Fibroblast of upper back skin (primary cell): ENCODE measurements around the gene SLC26A6.

Source experiments
- DNase-seq: peaks from one replicate; pipeline ENCODE4 v3.0.0-alpha.2; 2013

SLC26A6 gene

GRCh38 chr3:48597408-48597800, 37.9 kb downstream of the SLC26A6 start:
- DNase-seq = no peak

- DNase-seq = no peak
These were observed 38.4 kb downstream of the SLC26A6 start for GRCh38 chr3:48596676-48597407.

GRCh38 chr3:48596157-48596556, 39.1 kb downstream of the SLC26A6 start:
- no peak for DNase-seq

DNA sequence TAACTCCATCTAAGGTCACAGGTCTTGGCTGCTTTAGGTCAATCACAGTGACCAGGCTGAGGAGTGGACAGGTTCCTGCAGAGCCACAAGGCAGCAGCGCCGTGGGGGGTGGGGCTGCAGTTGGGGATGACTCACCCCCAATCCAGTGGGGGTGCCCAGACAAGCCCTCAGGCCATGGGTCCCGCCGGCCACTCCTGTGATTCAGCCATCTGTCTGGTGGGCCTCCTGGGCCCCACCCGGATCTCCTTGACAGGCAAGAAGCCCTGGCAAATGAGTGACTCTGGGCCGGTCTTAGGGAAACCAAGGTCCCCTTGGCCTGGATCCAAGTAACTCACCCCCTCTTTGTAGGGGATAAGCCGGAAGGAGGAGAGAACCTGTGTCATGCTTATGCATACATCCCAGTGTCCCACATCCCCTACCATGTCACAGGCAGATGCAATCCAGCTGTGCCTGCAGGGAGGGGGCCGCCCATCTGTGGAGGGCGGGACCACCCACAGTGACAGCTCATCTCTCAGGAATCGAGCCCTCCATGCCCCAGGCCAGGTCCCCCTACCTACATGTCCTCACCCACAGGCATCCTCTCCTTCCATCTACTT, 39.6 kb downstream of the SLC26A6 start:
- peak; percentile 91 for DNase-seq

- no peak for DNase-seq
These were observed 40.2 kb downstream of the SLC26A6 start, which contains the start of gene COL7A1 for GRCh38 chr3:48595075-48595525. Gene COL7A1, minus strand, starts transcription at chr3:48595329. Its CDS starts 170 bp downstream, at chr3:48595159.

DNA sequence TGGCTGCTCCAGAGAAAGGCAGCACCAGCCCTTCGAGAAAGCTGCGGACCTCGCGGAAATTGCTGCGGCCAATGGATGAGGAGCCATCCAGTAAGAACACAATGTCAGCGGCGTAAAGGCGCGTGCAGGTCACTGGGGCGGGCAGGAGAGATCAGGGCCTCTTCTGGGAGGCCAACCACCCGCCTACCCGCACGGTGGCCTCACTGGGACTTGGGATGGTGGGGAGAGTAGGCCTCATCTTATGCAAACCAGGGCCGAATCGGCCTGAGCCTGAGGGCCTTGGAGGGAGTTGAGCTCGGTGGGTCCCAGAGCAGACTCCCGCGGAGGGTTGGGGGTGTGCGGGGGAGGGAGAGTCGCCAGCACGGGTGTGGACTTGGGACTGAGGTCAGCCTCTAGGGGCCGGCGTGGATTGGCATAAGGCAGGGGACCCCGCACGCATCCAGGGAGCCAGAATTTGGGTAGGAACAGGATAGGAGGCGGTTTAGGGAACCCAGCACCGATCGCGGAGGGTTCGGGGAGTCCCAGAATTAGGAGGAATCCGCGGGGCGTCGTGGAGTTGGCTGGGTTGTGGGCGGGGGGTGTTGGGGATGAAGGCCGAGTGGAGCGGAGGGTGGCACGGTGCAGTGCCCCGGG, 40.7 kb downstream of the SLC26A6 start:
- DNase-seq = no peak

- no peak for DNase-seq
These were observed 41.9 kb downstream of the SLC26A6 start for GRCh38 chr3:48593337-48593736.

DNA sequence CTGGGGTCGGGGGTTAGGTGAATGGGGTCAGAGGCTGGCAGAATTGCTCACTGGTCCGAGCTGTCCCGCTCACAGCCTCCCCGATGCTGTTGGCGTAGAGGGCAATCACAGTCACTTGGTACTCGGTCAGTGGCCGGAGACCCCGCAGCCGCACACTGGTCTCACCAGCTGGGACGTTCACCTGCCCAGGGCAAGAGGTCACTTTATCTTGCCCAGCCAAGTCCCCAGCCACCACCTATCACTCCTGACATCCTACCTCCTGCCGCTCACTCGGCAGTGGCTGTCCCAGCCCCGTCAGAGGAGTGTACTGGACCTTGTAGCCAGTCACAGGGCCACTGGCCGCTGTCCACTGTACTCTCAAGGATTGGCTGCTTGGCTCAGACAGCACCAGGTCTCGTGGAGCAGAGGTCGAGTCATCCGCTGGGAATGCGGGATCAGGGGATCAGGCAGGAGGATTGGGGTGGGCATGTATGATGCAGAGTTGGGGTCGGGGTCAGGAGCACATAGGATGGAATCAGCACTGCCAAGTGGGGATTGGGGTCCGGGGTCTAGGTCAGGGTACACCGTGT, 42.7 kb downstream of the SLC26A6 start:
- no peak for DNase-seq

DNA sequence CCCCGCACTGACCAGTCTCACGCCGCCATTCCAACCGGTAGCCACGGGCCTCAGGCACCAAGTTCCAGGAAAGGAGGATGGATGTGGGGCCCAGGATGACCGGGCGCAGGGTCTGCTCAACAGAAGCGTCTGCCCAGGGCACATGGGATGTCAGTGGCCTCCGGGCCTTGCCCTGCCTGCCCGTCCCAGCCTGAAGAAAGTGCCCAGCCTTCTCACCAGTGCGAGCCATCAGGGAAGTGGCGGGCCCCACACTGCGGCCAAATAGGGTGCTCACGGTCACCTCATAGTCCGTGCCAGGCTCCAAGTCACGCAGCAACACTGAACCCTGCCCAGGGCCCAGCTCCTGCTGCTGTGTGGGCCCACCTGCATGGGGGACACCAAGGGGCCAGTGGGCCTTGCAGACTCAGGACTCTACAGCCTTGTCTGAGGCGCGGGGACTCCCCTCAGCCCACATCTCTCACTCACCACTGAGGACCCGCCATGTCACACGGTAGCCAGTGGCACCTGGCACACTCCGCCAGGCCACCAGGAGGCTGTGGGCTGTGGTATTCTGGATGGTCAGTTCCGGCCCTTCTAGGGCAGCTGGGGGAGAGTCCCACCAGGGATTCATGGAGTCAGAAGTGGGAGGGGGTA, 43.3 kb downstream of the SLC26A6 start:
- no peak for DNase-seq

DNA sequence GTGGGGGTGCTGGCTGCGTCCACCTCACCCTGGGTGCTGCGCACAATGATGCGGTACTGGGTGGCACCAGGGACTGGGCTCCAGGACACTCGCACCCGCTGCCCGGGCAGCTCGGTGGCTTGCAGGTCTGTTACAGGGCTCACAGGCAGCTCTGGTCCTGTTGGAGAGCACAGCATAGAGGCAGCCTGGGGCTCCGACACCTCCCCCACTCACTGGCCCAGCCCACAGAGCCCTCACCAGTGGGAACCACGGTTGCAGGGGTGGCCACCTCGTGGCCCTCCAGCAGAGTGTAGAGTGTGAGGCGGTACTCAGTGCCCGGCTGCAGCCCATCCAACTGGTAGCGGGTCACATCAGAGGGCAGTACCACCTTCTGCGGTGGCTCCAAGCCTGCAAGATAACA, 43.8 kb downstream of the SLC26A6 start:
- no peak for DNase-seq

GRCh38 chr3:48588230-48588629, 47.0 kb downstream of the SLC26A6 start:
- no peak for DNase-seq

GRCh38 chr3:48587686-48588085, 47.6 kb downstream of the SLC26A6 start:
- no peak for DNase-seq

GRCh38 chr3:48585411-48585810, 49.9 kb downstream of the SLC26A6 start:
- DNase-seq = no peak

DNA sequence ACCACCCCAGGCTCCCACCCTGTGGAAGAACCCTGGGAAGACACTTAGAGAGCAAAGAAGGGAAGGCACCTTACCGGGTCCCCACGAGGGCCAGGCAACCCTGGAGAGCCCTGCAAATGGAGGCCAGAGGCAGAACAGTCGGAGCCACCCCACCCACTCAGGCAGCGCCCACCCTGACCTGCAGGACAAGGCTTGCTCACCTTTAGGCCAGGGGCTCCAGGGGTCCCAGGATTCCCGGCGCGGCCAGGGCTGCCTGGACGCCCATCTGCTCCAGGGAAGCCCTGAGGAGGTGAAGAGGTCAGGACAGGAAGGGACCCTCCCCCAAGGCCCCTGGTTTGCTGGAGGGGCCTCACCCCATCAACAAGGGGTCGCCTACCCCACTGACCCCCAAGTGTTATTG, 50.4 kb downstream of the SLC26A6 start:
- DNase-seq = no peak

DNA sequence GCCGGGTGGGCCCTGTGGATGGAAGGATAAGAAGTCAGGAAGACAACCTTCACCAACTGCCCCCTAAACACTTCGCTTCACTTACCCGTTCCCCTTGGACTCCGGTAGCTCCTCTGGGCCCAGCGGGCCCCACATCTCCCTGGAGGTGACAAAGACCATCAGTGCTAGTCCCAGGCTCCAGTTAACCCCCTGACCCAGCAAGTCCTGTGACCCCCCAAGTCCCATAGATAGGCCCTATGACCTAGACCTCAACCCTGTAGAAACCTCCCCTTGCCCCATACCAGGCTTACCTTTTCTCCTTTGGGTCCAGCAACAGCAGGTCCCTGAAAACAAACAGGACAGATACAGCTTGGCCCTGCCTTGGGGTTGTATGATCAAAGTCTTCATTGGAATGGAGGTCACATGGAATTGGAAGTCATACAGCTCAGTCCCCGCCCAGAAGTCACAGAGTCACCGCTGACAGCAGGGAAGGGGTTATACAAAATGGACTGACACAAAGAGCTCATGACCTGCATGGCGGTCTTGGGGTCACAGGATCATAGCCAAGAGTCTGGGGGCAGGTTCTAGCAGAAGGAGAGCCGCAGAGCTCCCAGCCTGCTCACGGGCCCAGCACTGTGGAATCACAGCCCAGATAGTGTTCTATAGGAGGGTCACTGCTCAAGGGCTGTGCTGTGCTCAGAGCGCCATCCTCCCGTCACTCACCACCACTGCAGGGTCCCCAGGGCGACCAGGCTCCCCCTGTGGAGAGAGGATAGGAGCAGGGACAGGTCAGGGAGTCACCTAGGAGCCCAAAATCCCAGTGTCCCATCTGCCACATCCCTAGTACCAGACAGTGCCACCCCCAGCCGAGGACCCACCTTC, 53.4 kb downstream of the SLC26A6 start:
- no peak for DNase-seq

GRCh38 chr3:48576647-48577046, 58.6 kb downstream of the SLC26A6 start:
- DNase-seq = no peak
